ENCODE data around the gene PTCD2. TPM values are rescaled to one million over a fixed set of nuclear protein-coding genes. Genes with fewer than 3 reads are reported as not detected.
"Not testable (repeated sequence)": the region's sequence is repeated elsewhere in the genome, so short reads cannot be mapped to it uniquely, and the experiment has no call there.

PTCD2 gene
- total RNA-seq, 1 experiment from 2014 or later = 11.6 TPM

DNA sequence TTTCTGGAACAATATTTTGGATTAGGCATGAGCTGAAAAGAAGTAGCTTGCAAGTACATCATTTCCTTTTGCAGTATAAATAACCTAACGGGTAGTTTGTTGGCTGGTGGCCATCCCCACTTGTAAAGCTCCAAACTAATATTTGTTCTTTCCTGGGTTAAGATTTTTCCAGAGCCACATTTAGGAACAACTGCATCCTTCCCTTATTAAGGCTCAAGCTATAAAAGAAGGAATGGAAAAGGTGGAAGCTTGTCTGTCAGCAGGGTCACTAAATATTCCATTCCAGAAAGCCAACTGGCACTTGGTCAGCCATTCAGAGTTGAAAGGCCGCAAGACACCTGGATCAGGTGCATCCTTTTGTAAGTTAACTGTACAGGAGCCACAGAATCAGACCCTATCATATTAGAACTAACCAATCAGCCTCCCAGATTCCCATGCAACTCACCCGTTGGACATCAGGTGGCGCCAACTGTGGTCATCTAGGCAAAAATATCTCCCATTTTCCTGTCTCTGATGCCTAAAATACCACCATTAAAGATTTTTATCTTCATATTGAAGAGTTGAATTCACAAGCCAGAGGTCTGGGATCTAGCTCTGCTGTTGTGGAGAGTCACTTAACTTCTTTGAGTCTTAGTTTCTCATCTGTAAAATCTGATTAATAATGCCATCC is 82.9 kb downstream of the PTCD2 start:
- no peak overlapping the region for H3K27ac Mint-ChIP-seq (ENCODE audit: unreplicated experiment)
- no peak for DNase-seq

DNA sequence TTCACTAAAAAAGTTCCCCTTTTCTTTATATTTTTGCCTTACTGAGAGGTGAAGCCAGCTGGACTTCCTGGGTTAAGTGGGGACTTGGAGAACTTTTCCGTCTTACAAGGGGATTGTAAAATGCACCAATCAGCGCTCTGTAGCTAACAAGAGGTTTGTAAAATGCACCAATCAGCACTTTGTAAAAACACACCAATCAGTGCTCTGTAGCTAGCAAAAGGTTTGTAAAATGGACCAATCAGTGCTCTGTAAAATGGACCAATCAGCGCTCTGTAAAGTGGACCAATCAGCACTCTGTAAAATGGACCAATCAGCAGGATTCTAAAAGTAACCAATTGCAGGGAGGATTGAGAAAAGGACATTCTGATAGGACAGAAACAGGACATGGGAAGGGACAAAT is 84.6 kb downstream of the PTCD2 start:
- H3K27ac Mint-ChIP-seq (ENCODE audit: unreplicated experiment); H3K36me3 ChIP-seq (ENCODE audit: control insufficient read depth, insufficient read depth, low read length); H3K4me3 ChIP-seq (ENCODE audit: low read depth, low read length); H3K36me3 Mint-ChIP-seq (ENCODE audit: insufficient read depth, unreplicated experiment); H3K4me1 Mint-ChIP-seq (ENCODE audit: low read depth, unreplicated experiment); POLR2A ChIA-PET; H3K27me3 Mint-ChIP-seq (ENCODE audit: insufficient read depth, unreplicated experiment); H3K27me3 ChIP-seq (replicated peaks; ENCODE audit: control insufficient read depth, insufficient read depth, low read length); CTCF ChIA-PET; H3K4me3 Mint-ChIP-seq (ENCODE audit: unreplicated experiment); BruUV-seq (replicated peaks); intact Hi-C loops (cut with micrococcal nuclease; ENCODE audit: unreplicated experiment); H3K4me1 ChIP-seq; DNase-seq: not testable (repeated sequence)
- H3K9me3 Mint-ChIP-seq (ENCODE audit: unreplicated experiment) = peaks cover 34% of the 10 kb centered on the region
- H3K9me3 ChIP-seq = peaks cover 17% of the 10 kb centered on the region; the same call in 1 of the 2 replicates

More for the DNA sequence above, 82.9 kb downstream of the PTCD2 start:
- ChIA-PET CTCF (no interaction called here), POLR2A (no interaction called here)
- peaks cover 6% of the 10 kb centered on the region for H3K27me3 Mint-ChIP-seq (ENCODE audit: insufficient read depth, unreplicated experiment)
- H3K9me3 Mint-ChIP-seq (ENCODE audit: unreplicated experiment) = peaks cover 47% of the 10 kb centered on the region
- H3K4me1 Mint-ChIP-seq (ENCODE audit: low read depth, unreplicated experiment) = no peaks in the 10 kb centered on the region
- intact Hi-C loops (cut with micrococcal nuclease; ENCODE audit: unreplicated experiment) = no loop called here
- Histone ChIP-seq H3K27me3 (replicated peaks; ENCODE audit: control insufficient read depth, insufficient read depth, low read length) (no peaks in the 10 kb centered on the region; the same call in 1 of the 2 replicates), H3K9me3 (peaks cover 21% of the 10 kb centered on the region; the same call in 1 of the 2 replicates), H3K36me3 (ENCODE audit: control insufficient read depth, insufficient read depth, low read length) (no peaks in the 10 kb centered on the region), H3K4me3 (ENCODE audit: low read depth, low read length) (no peak overlapping the region), H3K4me1 (no peaks in the 10 kb centered on the region)
- H3K4me3 Mint-ChIP-seq (ENCODE audit: unreplicated experiment) = no peak overlapping the region
- TF ChIP-seq, protein P1, sequence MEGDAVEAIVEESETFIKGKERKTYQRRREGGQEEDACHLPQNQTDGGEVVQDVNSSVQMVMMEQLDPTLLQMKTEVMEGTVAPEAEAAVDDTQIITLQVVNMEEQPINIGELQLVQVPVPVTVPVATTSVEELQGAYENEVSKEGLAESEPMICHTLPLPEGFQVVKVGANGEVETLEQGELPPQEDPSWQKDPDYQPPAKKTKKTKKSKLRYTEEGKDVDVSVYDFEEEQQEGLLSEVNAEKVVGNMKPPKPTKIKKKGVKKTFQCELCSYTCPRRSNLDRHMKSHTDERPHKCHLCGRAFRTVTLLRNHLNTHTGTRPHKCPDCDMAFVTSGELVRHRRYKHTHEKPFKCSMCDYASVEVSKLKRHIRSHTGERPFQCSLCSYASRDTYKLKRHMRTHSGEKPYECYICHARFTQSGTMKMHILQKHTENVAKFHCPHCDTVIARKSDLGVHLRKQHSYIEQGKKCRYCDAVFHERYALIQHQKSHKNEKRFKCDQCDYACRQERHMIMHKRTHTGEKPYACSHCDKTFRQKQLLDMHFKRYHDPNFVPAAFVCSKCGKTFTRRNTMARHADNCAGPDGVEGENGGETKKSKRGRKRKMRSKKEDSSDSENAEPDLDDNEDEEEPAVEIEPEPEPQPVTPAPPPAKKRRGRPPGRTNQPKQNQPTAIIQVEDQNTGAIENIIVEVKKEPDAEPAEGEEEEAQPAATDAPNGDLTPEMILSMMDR (IDR thresholded peaks at IDR 0.05; ENCODE audit: insufficient read depth in 1 of 2, low read depth in 1 of 2, low read length in 1 of 2, severe bottlenecking in 1 of 2, unreplicated experiment in 1 of 2) = no peak
- no TSS peak for BruUV-seq (replicated peaks)
- H3K36me3 Mint-ChIP-seq (ENCODE audit: insufficient read depth, unreplicated experiment) = no peaks in the 10 kb centered on the region

DNA sequence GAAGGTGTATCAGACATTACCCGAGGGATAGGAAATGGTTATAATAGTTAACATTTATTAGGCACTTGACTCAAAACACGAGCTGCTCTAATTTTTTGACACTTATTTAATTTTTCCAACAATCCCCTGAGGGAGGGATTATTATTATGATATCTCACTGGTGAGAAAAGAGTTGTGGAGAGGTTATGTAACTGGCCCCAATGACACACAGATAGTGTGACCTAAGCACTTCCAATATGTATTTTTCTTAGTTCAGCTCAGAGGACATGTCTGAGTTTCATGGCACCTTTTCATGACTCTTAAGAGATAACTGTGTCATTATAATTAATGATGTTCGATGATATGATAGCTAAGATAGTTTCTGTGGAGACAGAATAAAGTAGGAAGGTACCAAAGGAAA is 86.9 kb downstream of the PTCD2 start:
- Mint-ChIP-seq H3K4me1 (ENCODE audit: low read depth, unreplicated experiment) (no peaks in the 10 kb centered on the region), H3K27me3 (ENCODE audit: insufficient read depth, unreplicated experiment) (no peaks in the 10 kb centered on the region), H3K27ac (ENCODE audit: unreplicated experiment) (no peak overlapping the region), H3K36me3 (ENCODE audit: insufficient read depth, unreplicated experiment) (no peaks in the 10 kb centered on the region), H3K4me3 (ENCODE audit: unreplicated experiment) (no peak overlapping the region), H3K9me3 (ENCODE audit: unreplicated experiment) (peaks cover 14% of the 10 kb centered on the region)
- H3K27me3 ChIP-seq (replicated peaks; ENCODE audit: control insufficient read depth, insufficient read depth, low read length) = no peaks in the 10 kb centered on the region; the same call in 1 of the 2 replicates
- H3K4me1 ChIP-seq = no peaks in the 10 kb centered on the region
- H3K36me3 ChIP-seq (ENCODE audit: control insufficient read depth, insufficient read depth, low read length) = no peaks in the 10 kb centered on the region
- H3K9me3 ChIP-seq = 0 out of 2 replicates have a peak, but pooled peaks cover 5% of the 10 kb centered on the region
- H3K4me3 ChIP-seq (ENCODE audit: low read depth, low read length) = no peak overlapping the region
- CTCF ChIA-PET = no interaction called here
- intact Hi-C loops (cut with micrococcal nuclease; ENCODE audit: unreplicated experiment) = no loop called here
- no TSS peak for BruUV-seq (replicated peaks)
- DNase-seq = no peak
- TF ChIP-seq, protein P1 (IDR thresholded peaks at IDR 0.05; ENCODE audit: insufficient read depth in 1 of 2, low read depth in 1 of 2, low read length in 1 of 2, severe bottlenecking in 1 of 2, unreplicated experiment in 1 of 2) = no peak
- POLR2A ChIA-PET = no interaction called here
